HEK293 (cell line): ENCODE measurements around the gene AFAP1L2.

Experiments
- CTCF ChIA-PET: fragments of 350-600 bp; formaldehyde crosslinking; extraction: SDS; loops from one replicate; lab custom pipeline; 2021; ENCODE audit warnings: antibody characterized with exemption; lab: Yijun Ruan, JAX
- POLR2A ChIA-PET: fragments of 300-600 bp; formaldehyde crosslinking; extraction: SDS; loops from one replicate; lab custom pipeline; 2020; ENCODE audit warnings: antibody characterized with exemption, inconsistent platforms; lab: Yijun Ruan, JAX
- H3K27ac ChIP-seq: fragments of 200-500 bp; sonication (Bioruptor generic); 2 replicates; pipeline ENCODE4 v1.5.1; 2014; ENCODE audit warnings: low read depth, low read length, control low read depth, inconsistent platforms; ENCODE audit errors: extremely low read depth
- H3K36me3 ChIP-seq, 2 experiments: fragments of 200-500 bp in 1 of 2; sonication (Bioruptor generic) in 1 of 2; 1 replicate in 1 of 2; 2 replicates in 1 of 2; pipeline ENCODE4 v1.5.1; 2014 to 2017; ENCODE audit warnings: inconsistent platforms in 2 of 2, low read length in 2 of 2; ENCODE audit not compliant: control insufficient read depth in 2 of 2, insufficient read depth in 1 of 2
- H3K4me1 ChIP-seq: fragments of 200-500 bp; sonication (Bioruptor generic); 2 replicates; pipeline ENCODE4 v1.5.1; 2014; ENCODE audit warnings: mild to moderate bottlenecking, low read length, inconsistent platforms; ENCODE audit not compliant: control insufficient read depth, insufficient read depth
- H3K4me3 ChIP-seq: 2 replicates; pipeline ENCODE4 v1.5.1; 2011; ENCODE audit warnings: low read depth, mild to moderate bottlenecking, control low read depth, low read length, moderate library complexity
- H3K9me3 ChIP-seq: fragments of 200-500 bp; sonication (Bioruptor generic); 2 replicates; pipeline ENCODE4 v1.5.1; 2014; ENCODE audit warnings: low read depth, low read length, inconsistent platforms; ENCODE audit not compliant: control insufficient read depth, insufficient read depth
- ATF2 ChIP-seq: fragments of 450-650 bp; formaldehyde crosslinking; IDR thresholded peaks from 2 replicates; pipeline ENCODE4 v1.5.1; 2016; ENCODE audit warnings: missing biosample characterization, missing genetic modification characterization, low read depth
- GFI1B ChIP-seq: fragments of 450-650 bp; formaldehyde crosslinking; IDR thresholded peaks from 2 replicates; pipeline ENCODE4 v1.5.1; 2016; ENCODE audit warnings: missing biosample characterization, missing genetic modification characterization
- TSHZ1 ChIP-seq: fragments of 450-650 bp; formaldehyde crosslinking; IDR thresholded peaks from 2 replicates; pipeline ENCODE4 v1.5.1; 2016; ENCODE audit warnings: missing biosample characterization, missing genetic modification characterization, borderline replicate concordance
- ZBTB10 ChIP-seq: fragments of 450-650 bp; formaldehyde crosslinking; IDR thresholded peaks from 2 replicates; pipeline ENCODE4 v1.5.1; 2016; ENCODE audit warnings: missing biosample characterization, missing genetic modification characterization
- ZFP3 ChIP-seq: fragments of 450-650 bp; formaldehyde crosslinking; IDR thresholded peaks from 2 replicates; pipeline ENCODE4 v1.5.1; 2016; ENCODE audit warnings: low read depth, missing biosample characterization, missing genetic modification characterization
- ZNF10 ChIP-seq: fragments of 450-650 bp; formaldehyde crosslinking; IDR thresholded peaks from 2 replicates; pipeline ENCODE4 v1.5.1; 2017; ENCODE audit warnings: missing biosample characterization, missing genetic modification characterization
- ZNF148 ChIP-seq: fragments of 450-650 bp; formaldehyde crosslinking; IDR thresholded peaks from 2 replicates; pipeline ENCODE4 v1.5.0; 2017; ENCODE audit warnings: missing biosample characterization, missing genetic modification characterization, borderline replicate concordance
- ZNF175 ChIP-seq: fragments of 450-650 bp; formaldehyde crosslinking; IDR thresholded peaks from 2 replicates; pipeline ENCODE4 v1.5.1; 2016; ENCODE audit warnings: missing biosample characterization, missing genetic modification characterization
- ZNF23 ChIP-seq: fragments of 450-650 bp; formaldehyde crosslinking; IDR thresholded peaks from 2 replicates; pipeline ENCODE4 v1.5.1; 2016; ENCODE audit warnings: missing biosample characterization, missing genetic modification characterization, borderline replicate concordance
- ZNF24 ChIP-seq: fragments of 450-650 bp; formaldehyde crosslinking; IDR thresholded peaks from 2 replicates; pipeline ENCODE4 v1.5.1; 2016; ENCODE audit warnings: missing biosample characterization, missing genetic modification characterization
- ZNF311 ChIP-seq: fragments of 450-650 bp; formaldehyde crosslinking; IDR thresholded peaks from 2 replicates; pipeline ENCODE4 v1.5.1; 2017; ENCODE audit warnings: missing biosample characterization, missing genetic modification characterization, borderline replicate concordance
- ZNF366 ChIP-seq: fragments of 450-650 bp; formaldehyde crosslinking; conservative IDR thresholded peaks from 2 replicates; pipeline ENCODE4 v1.5.1; 2016; ENCODE audit warnings: missing biosample characterization, missing genetic modification characterization
- ZNF391 ChIP-seq: fragments of 450-650 bp; formaldehyde crosslinking; IDR thresholded peaks from 2 replicates; pipeline ENCODE4 v1.5.1; 2016; ENCODE audit warnings: low read depth, missing biosample characterization, missing genetic modification characterization, borderline replicate concordance
- ZNF473 ChIP-seq: fragments of 450-650 bp; formaldehyde crosslinking; IDR thresholded peaks from 2 replicates; pipeline ENCODE4 v1.5.1; 2017; ENCODE audit warnings: missing biosample characterization, missing genetic modification characterization
- ZNF555 ChIP-seq: fragments of 450-650 bp; formaldehyde crosslinking; conservative IDR thresholded peaks from 2 replicates; pipeline ENCODE4 v1.5.1; 2017; ENCODE audit warnings: missing biosample characterization, mild to moderate bottlenecking, missing genetic modification characterization, inconsistent platforms
- ZNF571 ChIP-seq: fragments of 450-650 bp; formaldehyde crosslinking; IDR thresholded peaks from 2 replicates; pipeline ENCODE4 v1.5.0; 2017; ENCODE audit warnings: missing biosample characterization, missing genetic modification characterization
- ZNF585B ChIP-seq: fragments of 450-650 bp; formaldehyde crosslinking; IDR thresholded peaks from 2 replicates; pipeline ENCODE4 v1.5.1; 2016; ENCODE audit warnings: missing biosample characterization, missing genetic modification characterization
- ZNF600 ChIP-seq: fragments of 450-650 bp; formaldehyde crosslinking; IDR thresholded peaks from 2 replicates; pipeline ENCODE4 v1.5.1; 2016; ENCODE audit warnings: missing biosample characterization, missing genetic modification characterization
- ZNF654 ChIP-seq: fragments of 450-650 bp; formaldehyde crosslinking; IDR thresholded peaks from 2 replicates; pipeline ENCODE4 v1.5.1; 2016; ENCODE audit warnings: low read depth, missing biosample characterization, missing genetic modification characterization
- TF ChIP-seq, protein P1 (sequence below): fragments of 450-650 bp; formaldehyde crosslinking; IDR thresholded peaks from 2 replicates; pipeline ENCODE4 v1.5.1; 2016; ENCODE audit warnings: missing biosample characterization, missing genetic modification characterization

The AFAP1L2 gene

DNA sequence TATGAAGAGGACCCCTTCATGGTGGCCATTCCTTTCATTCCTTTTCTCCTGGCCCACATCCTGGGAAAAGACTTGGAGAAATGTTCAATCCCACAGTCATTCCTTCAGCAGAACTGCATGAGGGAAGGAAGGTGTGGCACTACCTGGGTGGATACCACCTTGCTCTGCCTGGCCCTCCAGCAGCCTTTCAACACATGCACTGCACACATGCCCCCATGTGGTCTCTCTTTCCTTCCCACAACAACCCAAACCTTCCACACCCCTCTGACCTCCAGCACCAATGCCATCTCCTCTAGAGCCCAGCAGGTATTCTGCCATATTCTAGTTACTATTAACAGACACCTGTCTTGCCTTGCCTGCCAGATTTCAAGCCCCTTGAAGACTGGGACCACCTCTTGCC lies 40.5 kb upstream of the AFAP1L2 start:
- TF ChIP-seq ZNF148 (tag by site-specific recombination) (no peak), ZNF473 (tag by site-specific recombination) (no peak), ZNF23 (tag by site-specific recombination) (no peak), ATF2 (tag by site-specific recombination) (no peak), ZNF311 (tag by site-specific recombination) (no peak), ZBTB10 (tag by site-specific recombination) (no peak), GFI1B (tag by site-specific recombination) (no peak), ZNF654 (tag by site-specific recombination) (no peak), ZNF175 (no peak), ZNF585B (tag by site-specific recombination) (no peak), ZNF391 (no peak), ZNF366 (tag by site-specific recombination) (no peak), ZNF555 (tag by site-specific recombination) (no peak), ZFP3 (tag by site-specific recombination) (no peak), ZNF571 (no peak)
- H3K4me3 ChIP-seq = no peak overlapping the region
- POLR2A ChIA-PET = no interaction called here
- H3K36me3 ChIP-seq = peaks cover 0 to 4% of the 10 kb centered on the region in 2 experiments; a peak in 1 of 3 replicates
- CTCF ChIA-PET = interaction anchor here (1.1 kb wide), 1 partner anchor 10 kb away, joined by 3 read pairs; no protein-coding TSS in a partner anchor
- no peaks in the 10 kb centered on the region for H3K9me3 ChIP-seq
- no peak overlapping the region for H3K27ac ChIP-seq
- no peaks in the 10 kb centered on the region for H3K4me1 ChIP-seq

GRCh38 chr10:114442091-114442630 lies 37.9 kb upstream of the AFAP1L2 start:
- ChIA-PET POLR2A (no interaction called here), CTCF (interaction anchor here (1.0 to 2.1 kb wide), 2 partner anchors 12 to 138 kb away, joined by 3 to 9 read pairs; no protein-coding TSS in a partner anchor)
- Histone ChIP-seq H3K4me1 (no peaks in the 10 kb centered on the region), H3K27ac (no peak overlapping the region), H3K36me3 (peaks cover 0 to 18% of the 10 kb centered on the region in 2 experiments; a peak in 2 of 3 replicates), H3K9me3 (no peaks in the 10 kb centered on the region), H3K4me3 (no peak overlapping the region)
- TF ChIP-seq, protein P1, sequence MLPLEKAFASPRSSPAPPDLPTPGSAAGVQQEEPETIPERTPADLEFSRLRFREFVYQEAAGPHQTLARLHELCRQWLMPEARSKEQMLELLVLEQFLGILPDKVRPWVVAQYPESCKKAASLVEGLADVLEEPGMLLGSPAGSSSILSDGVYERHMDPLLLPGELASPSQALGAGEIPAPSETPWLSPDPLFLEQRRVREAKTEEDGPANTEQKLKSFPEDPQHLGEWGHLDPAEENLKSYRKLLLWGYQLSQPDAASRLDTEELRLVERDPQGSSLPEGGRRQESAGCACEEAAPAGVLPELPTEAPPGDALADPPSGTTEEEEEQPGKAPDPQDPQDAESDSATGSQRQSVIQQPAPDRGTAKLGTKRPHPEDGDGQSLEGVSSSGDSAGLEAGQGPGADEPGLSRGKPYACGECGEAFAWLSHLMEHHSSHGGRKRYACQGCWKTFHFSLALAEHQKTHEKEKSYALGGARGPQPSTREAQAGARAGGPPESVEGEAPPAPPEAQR (tag by site-specific recombination) = no peak
- TF ChIP-seq ZNF24 (tag by site-specific recombination) = no peak
- no peak for TF ChIP-seq ZNF600 (tag by site-specific recombination)
- no peak for TF ChIP-seq TSHZ1 (tag by site-specific recombination)
- no peak for TF ChIP-seq ZNF10 (tag by site-specific recombination)
- TF ChIP-seq, all 188 proteins: peak for 0
